HEK293T (cell line): ENCODE measurements around the gene C6orf15.

Source experiments
- ARNT ChIP-seq: fragments of 450-650 bp; IDR thresholded peaks from 2 replicates; pipeline ENCODE4 v1.6.1; 2017; ENCODE audit warnings: mild to moderate bottlenecking
- BHLHE40 ChIP-seq: fragments of 450-650 bp; IDR thresholded peaks from 2 replicates; pipeline ENCODE4 v1.6.1; 2016; ENCODE audit warnings: mild to moderate bottlenecking, moderate library complexity, borderline replicate concordance
- ELF4 ChIP-seq: fragments of 450-650 bp; IDR thresholded peaks from 2 replicates; pipeline ENCODE4 v1.6.1; 2017; ENCODE audit warnings: antibody characterized with exemption
- FOXK2 ChIP-seq: fragments of 450-650 bp; IDR thresholded peaks from 2 replicates; pipeline ENCODE4 v1.6.1; 2016; ENCODE audit warnings: mild to moderate bottlenecking
- FOXM1 ChIP-seq: fragments of 450-650 bp; IDR thresholded peaks from 2 replicates; pipeline ENCODE4 v1.6.1; 2017; ENCODE audit warnings: mild to moderate bottlenecking, borderline replicate concordance
- HDGF ChIP-seq: fragments of 450-650 bp; IDR thresholded peaks from 2 replicates; pipeline ENCODE4 v1.6.1; 2017; ENCODE audit warnings: antibody characterized with exemption, borderline replicate concordance
- L3MBTL2 ChIP-seq: fragments of 450-650 bp; conservative IDR thresholded peaks from 2 replicates; pipeline ENCODE4 v1.6.1; 2016; ENCODE audit warnings: mild to moderate bottlenecking
- LEF1 ChIP-seq: fragments of 450-650 bp; IDR thresholded peaks from 2 replicates; pipeline ENCODE4 v1.6.1; 2017; ENCODE audit warnings: mild to moderate bottlenecking, borderline replicate concordance
- NFRKB ChIP-seq: fragments of 450-650 bp; IDR thresholded peaks from 2 replicates; pipeline ENCODE4 v1.6.1; 2016; ENCODE audit warnings: mild to moderate bottlenecking, moderate library complexity
- SP1 ChIP-seq: fragments of 450-650 bp; IDR thresholded peaks from 2 replicates; pipeline ENCODE4 v1.6.1; 2017
- SUZ12 ChIP-seq: fragments of 450-650 bp; IDR thresholded peaks from 2 replicates; pipeline ENCODE4 v1.6.1; 2016; ENCODE audit warnings: mild to moderate bottlenecking
- TARDBP ChIP-seq: fragments of 450-650 bp; IDR thresholded peaks from 2 replicates; pipeline ENCODE4 v1.6.1; 2016
- ZNF384 ChIP-seq: fragments of 450-650 bp; IDR thresholded peaks from 2 replicates; pipeline ENCODE4 v1.6.1; 2016
- TF ChIP-seq, protein P1 (sequence below): fragments of 450-650 bp; IDR thresholded peaks from 2 replicates; pipeline ENCODE4 v1.6.1; 2016

DNA sequence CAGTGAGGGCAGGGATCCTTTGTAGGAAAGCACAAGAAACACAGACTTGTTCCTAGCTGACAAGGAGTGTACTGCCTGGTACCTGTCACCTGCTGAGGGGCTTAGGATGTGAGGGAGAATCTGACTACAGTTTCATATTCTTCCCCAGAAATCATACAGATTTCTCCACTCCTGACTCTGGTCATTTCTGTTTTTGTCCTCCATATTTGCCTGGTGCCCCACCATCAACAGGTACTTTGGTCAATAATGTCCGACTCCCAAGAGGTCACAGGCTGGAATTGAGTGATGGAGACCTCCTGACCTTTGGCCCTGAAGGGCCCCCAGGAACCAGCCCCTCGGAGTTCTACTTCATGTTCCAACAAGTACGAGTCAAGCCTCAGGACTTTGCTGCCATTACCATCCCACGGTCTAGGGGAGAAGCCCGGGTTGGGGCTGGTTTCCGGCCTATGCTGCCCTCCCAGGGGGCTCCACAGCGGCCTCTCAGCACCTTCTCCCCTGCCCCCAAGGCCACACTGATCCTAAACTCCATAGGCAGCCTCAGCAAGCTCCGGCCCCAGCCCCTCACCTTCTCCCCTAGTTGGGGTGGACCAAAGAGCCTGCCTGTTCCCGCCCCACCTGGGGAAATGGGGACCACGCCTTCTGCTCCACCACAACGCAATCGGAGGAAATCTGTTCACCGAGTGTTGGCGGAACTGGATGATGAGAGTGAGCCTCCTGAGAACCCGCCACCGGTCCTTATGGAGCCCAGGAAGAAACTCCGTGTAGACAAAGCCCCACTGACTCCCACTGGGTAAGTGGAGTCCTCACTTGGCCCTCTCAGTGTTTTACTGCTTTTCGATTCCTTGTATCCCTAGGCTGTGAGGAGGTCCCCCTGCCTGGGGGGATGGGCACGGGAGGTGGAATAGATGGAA lies 49.1 kb upstream of the C6orf15 start:
- TF ChIP-seq TARDBP (no peak), ARNT (no peak), FOXK2 (no peak), SP1 (no peak), L3MBTL2 (no peak), ELF4 (no peak), BHLHE40 (no peak), NFRKB (no peak), LEF1 (no peak), FOXM1 (no peak), HDGF (no peak), ZNF384 (no peak), SUZ12 (no peak)
- TF ChIP-seq, protein P1, sequence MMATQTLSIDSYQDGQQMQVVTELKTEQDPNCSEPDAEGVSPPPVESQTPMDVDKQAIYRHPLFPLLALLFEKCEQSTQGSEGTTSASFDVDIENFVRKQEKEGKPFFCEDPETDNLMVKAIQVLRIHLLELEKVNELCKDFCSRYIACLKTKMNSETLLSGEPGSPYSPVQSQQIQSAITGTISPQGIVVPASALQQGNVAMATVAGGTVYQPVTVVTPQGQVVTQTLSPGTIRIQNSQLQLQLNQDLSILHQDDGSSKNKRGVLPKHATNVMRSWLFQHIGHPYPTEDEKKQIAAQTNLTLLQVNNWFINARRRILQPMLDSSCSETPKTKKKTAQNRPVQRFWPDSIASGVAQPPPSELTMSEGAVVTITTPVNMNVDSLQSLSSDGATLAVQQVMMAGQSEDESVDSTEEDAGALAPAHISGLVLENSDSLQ, result no peak
